Caco-2 (cell line): Measurements from ENCODE around the gene PPP1R8. TPM values are rescaled to one million over a fixed set of nuclear protein-coding genes. Genes with fewer than 3 reads are reported as not detected.

Experiments used
- BruUV-seq: library from RNA; stranded (reverse); fragments of 400-500 nt; replicated peaks from 2 replicates; lab custom pipeline; 2021; lab: Mats Ljungman, UMichigan
- CTCF ChIA-PET: fragments of 300-600 bp; sonication (Branson Sonifier 250); formaldehyde crosslinking; loops from one replicate; lab custom pipeline; 2022; ENCODE audit warnings: antibody characterized with exemption; lab: Charles Lee
- POLR2A ChIA-PET: fragments of 300-600 bp; sonication (Branson Sonifier 250); formaldehyde crosslinking; loops from one replicate; lab custom pipeline; 2022; ENCODE audit warnings: antibody characterized with exemption; lab: Charles Lee
- DNase-seq, 2 experiments: peaks; one replicate each; pipeline versions ENCODE4 v3.0.0 to v3.0.0-alpha.2; 2020 to 2022
- H3K27me3 ChIP-seq: replicated peaks from 2 replicates; pipeline ENCODE4 v1.6.0; 2011; ENCODE audit warnings: low read length; ENCODE audit not compliant: control insufficient read depth, insufficient read depth
- H3K36me3 ChIP-seq: 2 replicates; pipeline ENCODE4 v1.5.1; 2011; ENCODE audit warnings: low read length; ENCODE audit not compliant: control insufficient read depth, insufficient read depth
- H3K4me1 ChIP-seq: fragments of 250-450 bp; sonication (Bioruptor Pico); 2 replicates; pipeline ENCODE4 v1.5.1; 2020; ENCODE audit warnings: mild to moderate bottlenecking
- H3K4me3 ChIP-seq: 2 replicates; pipeline ENCODE4 v1.5.1; 2011; ENCODE audit warnings: low read depth, mild to moderate bottlenecking, control low read depth, low read length
- H3K9me3 ChIP-seq: fragments of 250-450 bp; sonication (Bioruptor Pico); 2 replicates; pipeline ENCODE4 v1.5.1; 2020; ENCODE audit warnings: mild to moderate bottlenecking, moderate library complexity
- H3K27ac Mint-ChIP-seq: one replicate; pipeline ENCODE4 v1.8.0; 2022; ENCODE audit warnings: mixed read lengths; ENCODE audit not compliant: unreplicated experiment
- H3K27me3 Mint-ChIP-seq: one replicate; pipeline ENCODE4 v1.8.0; 2022; ENCODE audit warnings: mixed read lengths; ENCODE audit not compliant: insufficient read depth, unreplicated experiment
- H3K36me3 Mint-ChIP-seq: one replicate; pipeline ENCODE4 v1.8.0; 2022; ENCODE audit warnings: mild to moderate bottlenecking, mixed read lengths; ENCODE audit not compliant: insufficient read depth, unreplicated experiment
- H3K4me1 Mint-ChIP-seq: one replicate; pipeline ENCODE4 v1.8.0; 2022; ENCODE audit warnings: low read depth, mixed read lengths; ENCODE audit not compliant: unreplicated experiment
- H3K4me3 Mint-ChIP-seq: one replicate; pipeline ENCODE4 v1.8.0; 2022; ENCODE audit warnings: mild to moderate bottlenecking, moderate library complexity, mixed read lengths; ENCODE audit not compliant: unreplicated experiment
- H3K9me3 Mint-ChIP-seq: one replicate; pipeline ENCODE4 v1.8.0; 2022; ENCODE audit warnings: mixed read lengths; ENCODE audit not compliant: unreplicated experiment
- intact Hi-C: fragments of 100-400 bp; cut with micrococcal nuclease; formaldehyde crosslinking; loops from one replicate; pipeline ENCODE4 v1.10.0; 2022; ENCODE audit not compliant: unreplicated experiment
- total RNA-seq: library from RNA; stranded (reverse); gene quantifications from 2 replicates; pipeline ENCODE4 v1.2.3, GENCODE V29; 2022
- TF ChIP-seq, protein P1 (sequence below), 2 experiments: fragments of 200-600 bp in 1 of 2; IDR thresholded peaks; 1 replicate in 1 of 2; 2 replicates in 1 of 2; pipeline versions ENCODE4 v1.5.1 to v1.8.0; 2011 to 2022; ENCODE audit warnings: antibody characterized with exemption in 1 of 2, control low read depth in 1 of 2, inconsistent platforms in 1 of 2, low read depth in 1 of 2, low read length in 1 of 2, mild to moderate bottlenecking in 1 of 2, moderate library complexity in 1 of 2; ENCODE audit not compliant: insufficient read depth in 1 of 2, severe bottlenecking in 1 of 2, unreplicated experiment in 1 of 2

The PPP1R8 gene
- total RNA-seq, 1 experiment from 2014 or later = 37.2 TPM

DNA sequence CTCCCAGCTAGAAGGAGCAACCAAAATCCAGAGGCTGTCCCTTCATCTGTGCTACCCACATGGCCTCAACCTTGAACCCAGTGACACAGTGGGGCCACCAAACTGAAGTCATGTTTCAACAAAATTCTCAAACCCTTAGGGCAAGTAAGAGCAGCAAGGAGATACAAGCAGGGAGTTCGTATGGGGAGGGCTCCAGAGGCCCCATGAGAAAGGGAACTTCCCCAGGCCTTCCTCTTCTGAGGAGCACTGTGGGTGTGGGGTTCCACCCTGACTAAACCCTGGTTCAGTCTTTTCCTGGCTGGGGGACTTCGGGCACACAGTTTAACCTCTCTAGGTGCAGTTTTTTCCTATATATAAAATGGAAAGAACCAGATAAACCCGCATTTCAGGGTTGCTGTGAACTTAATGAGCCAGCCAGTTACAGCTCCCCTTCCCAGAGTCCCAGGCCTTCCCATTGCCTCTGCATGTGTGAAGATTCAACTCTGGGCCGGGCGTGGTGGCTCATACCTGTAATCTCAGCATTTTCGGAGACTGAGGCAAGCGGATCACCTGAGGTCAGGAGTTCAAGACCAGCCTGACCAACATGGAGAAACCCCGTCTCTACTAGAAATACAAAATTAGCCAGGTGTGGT, 33.8 kb downstream of the PPP1R8 start:
- no peaks in the 10 kb centered on the region for H3K9me3 ChIP-seq
- no peak overlapping the region for H3K27ac Mint-ChIP-seq
- ChIA-PET CTCF (no interaction called here), POLR2A (no interaction called here)
- no TSS peak for BruUV-seq
- TF ChIP-seq, protein P1, sequence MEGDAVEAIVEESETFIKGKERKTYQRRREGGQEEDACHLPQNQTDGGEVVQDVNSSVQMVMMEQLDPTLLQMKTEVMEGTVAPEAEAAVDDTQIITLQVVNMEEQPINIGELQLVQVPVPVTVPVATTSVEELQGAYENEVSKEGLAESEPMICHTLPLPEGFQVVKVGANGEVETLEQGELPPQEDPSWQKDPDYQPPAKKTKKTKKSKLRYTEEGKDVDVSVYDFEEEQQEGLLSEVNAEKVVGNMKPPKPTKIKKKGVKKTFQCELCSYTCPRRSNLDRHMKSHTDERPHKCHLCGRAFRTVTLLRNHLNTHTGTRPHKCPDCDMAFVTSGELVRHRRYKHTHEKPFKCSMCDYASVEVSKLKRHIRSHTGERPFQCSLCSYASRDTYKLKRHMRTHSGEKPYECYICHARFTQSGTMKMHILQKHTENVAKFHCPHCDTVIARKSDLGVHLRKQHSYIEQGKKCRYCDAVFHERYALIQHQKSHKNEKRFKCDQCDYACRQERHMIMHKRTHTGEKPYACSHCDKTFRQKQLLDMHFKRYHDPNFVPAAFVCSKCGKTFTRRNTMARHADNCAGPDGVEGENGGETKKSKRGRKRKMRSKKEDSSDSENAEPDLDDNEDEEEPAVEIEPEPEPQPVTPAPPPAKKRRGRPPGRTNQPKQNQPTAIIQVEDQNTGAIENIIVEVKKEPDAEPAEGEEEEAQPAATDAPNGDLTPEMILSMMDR (IDR thresholded peaks at IDR 0.05; ENCODE audit: insufficient read depth in 1 of 2, low read depth in 1 of 2, low read length in 1 of 2, severe bottlenecking in 1 of 2, unreplicated experiment in 1 of 2) = no peak
- no peak overlapping the region for H3K4me3 ChIP-seq
- intact Hi-C loops = no loop called here
- H3K9me3 Mint-ChIP-seq = no peaks in the 10 kb centered on the region
- no peaks in the 10 kb centered on the region for H3K27me3 ChIP-seq
- peaks cover 6% of the 10 kb centered on the region for H3K4me1 Mint-ChIP-seq
- DNase-seq = no peak
- H3K4me1 ChIP-seq = no peaks in the 10 kb centered on the region
- no peak overlapping the region for H3K4me3 Mint-ChIP-seq
- H3K36me3 ChIP-seq = no peaks in the 10 kb centered on the region
- no peaks in the 10 kb centered on the region for H3K36me3 Mint-ChIP-seq
- H3K27me3 Mint-ChIP-seq = no peaks in the 10 kb centered on the region

DNA sequence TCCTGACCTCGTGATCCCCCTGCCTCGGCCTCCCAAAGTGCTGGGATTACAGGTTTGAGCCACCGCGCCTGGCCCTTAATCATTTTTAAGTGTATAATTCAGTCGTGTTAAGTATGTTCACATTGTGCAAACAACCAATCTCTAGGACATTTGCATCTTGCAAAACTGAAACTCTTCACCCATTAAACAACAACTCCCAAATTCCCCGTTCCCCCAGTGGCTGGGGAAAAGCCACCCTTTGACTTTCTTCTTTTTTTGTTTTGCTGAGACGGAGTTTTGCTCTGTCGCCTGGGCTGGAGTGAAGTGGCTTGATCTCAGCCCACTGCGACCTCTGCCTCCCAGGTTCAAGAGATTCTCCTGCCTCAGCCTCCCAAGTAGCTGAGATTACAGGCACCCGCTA, 35.2 kb downstream of the PPP1R8 start:
- intact Hi-C loops = no loop called here
- Mint-ChIP-seq H3K36me3 (no peaks in the 10 kb centered on the region), H3K4me1 (peaks cover 6% of the 10 kb centered on the region), H3K27me3 (no peaks in the 10 kb centered on the region), H3K9me3 (no peaks in the 10 kb centered on the region), H3K27ac (no peak overlapping the region), H3K4me3 (no peak overlapping the region)
- no peaks in the 10 kb centered on the region for H3K36me3 ChIP-seq
- H3K4me1 ChIP-seq = no peaks in the 10 kb centered on the region
- POLR2A ChIA-PET = no interaction called here
- no TSS peak for BruUV-seq
- CTCF ChIA-PET = no interaction called here
- H3K9me3 ChIP-seq = no peaks in the 10 kb centered on the region
- no peak overlapping the region for H3K4me3 ChIP-seq
- no peak for DNase-seq
- TF ChIP-seq, protein P1 (IDR thresholded peaks at IDR 0.05; ENCODE audit: insufficient read depth in 1 of 2, low read depth in 1 of 2, low read length in 1 of 2, severe bottlenecking in 1 of 2, unreplicated experiment in 1 of 2) = no peak
- H3K27me3 ChIP-seq = no peaks in the 10 kb centered on the region

DNA sequence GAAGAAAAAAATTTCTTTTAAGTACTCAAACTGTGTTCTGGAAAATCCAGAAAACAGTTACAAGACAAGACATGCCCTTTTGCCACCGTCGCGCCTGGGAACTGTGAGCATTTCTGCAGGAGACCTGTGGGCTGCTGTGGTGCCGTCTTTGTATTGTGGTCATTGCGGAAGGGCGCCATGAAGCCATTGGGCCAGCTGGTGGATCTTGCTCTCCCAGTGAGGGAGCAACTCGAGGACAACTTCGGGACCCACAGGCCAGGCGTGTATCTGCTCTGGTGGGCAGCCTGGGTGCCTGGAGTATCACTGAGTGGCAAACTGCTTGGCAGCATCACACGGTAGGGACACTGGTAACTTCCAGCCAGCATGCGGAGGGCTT, 38.0 kb downstream of the PPP1R8 start:
- Histone ChIP-seq H3K36me3 (no peaks in the 10 kb centered on the region), H3K4me3 (no peak overlapping the region), H3K27me3 (no peaks in the 10 kb centered on the region), H3K4me1 (no peaks in the 10 kb centered on the region), H3K9me3 (no peaks in the 10 kb centered on the region)
- no peaks in the 10 kb centered on the region for H3K36me3 Mint-ChIP-seq
- no peaks in the 10 kb centered on the region for H3K27me3 Mint-ChIP-seq
- DNase-seq = no peak
- peaks cover 13% of the 10 kb centered on the region for H3K4me1 Mint-ChIP-seq
- CTCF ChIA-PET = no interaction called here
- H3K9me3 Mint-ChIP-seq = no peaks in the 10 kb centered on the region
- POLR2A ChIA-PET = no interaction called here
- no peak overlapping the region for H3K4me3 Mint-ChIP-seq
- no TSS peak for BruUV-seq
- intact Hi-C loops = no loop called here
- no peak overlapping the region for H3K27ac Mint-ChIP-seq
- TF ChIP-seq, protein P1 (IDR thresholded peaks at IDR 0.05; ENCODE audit: insufficient read depth in 1 of 2, low read depth in 1 of 2, low read length in 1 of 2, severe bottlenecking in 1 of 2, unreplicated experiment in 1 of 2) = no peak
